HG03558 (cell line): ENCODE measurements around the gene C1QTNF8.

Experiments used
- ATAC-seq: cut with Tn5 transposase; IDR thresholded peaks from one replicate; pipeline ENCODE4 v1.9.1; 2021; ENCODE audit warnings: moderate number of reproducible peaks; ENCODE audit not compliant: unreplicated experiment; ENCODE audit errors: extremely low read depth

Gene C1QTNF8

DNA sequence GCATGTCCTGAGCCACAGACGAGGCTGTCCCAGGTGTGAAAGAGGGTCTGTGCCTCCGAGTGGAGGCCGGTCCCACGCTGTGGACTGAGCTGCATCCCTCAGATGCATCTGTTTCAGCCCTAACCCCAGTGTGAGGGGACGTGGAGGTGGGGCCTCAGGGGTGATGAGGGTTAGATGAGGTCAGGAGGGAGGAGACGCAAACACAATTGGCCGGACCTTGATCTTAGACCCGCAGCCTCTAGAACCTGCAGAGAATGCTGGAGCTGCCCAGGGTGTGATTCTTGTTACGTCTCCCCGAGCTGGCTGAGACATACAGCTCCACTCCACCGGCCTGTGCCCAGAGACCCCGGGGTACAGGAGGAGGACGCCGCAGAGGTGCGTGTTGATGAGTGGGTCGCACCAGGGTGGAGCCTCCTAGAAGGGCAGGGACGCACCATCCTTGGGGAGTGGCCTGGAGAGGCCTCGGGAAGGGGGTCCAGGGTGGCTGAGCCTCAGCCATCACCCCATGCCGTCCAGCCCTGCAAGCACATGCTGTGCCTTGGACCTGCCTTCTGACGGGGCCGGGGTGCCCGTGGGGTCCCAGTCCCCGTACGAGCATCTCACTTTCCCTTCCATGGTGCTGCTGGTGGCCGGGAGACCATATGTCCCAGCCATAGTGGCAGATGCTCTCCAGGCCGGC, 16.6 kb upstream of the C1QTNF8 start:
- no peak for ATAC-seq

- no peak for ATAC-seq
These were observed 13.6 kb upstream of the C1QTNF8 start for GRCh38 chr16:1109648-1110047.

GRCh38 chr16:1108299-1109252, 12.5 kb upstream of the C1QTNF8 start:
- no peak for ATAC-seq

DNA sequence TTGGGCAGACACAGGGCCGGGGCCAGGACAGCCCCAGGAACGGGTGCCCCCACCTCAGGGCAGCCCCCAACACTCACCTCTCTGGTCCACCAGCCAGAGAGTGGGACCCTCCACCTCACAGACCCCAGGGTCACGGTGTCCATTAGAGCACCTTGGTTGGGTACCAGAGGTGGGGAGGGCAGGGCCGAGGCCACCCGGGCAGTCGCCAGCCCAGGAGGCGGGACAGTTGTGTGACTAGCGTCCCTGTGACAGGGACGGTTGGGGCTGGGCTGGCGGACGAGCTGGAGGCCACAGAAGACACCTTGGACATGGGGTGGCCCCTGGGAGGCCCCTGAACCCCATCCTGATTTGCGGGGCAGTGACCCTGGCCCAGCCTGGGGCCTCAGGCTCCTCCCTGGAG, 11.7 kb upstream of the C1QTNF8 start:
- ATAC-seq = no peak

- ATAC-seq = no peak
These were observed 11.1 kb upstream of the C1QTNF8 start for GRCh38 chr16:1107141-1107540.

GRCh38 chr16:1106659-1107058, 10.6 kb upstream of the C1QTNF8 start:
- ATAC-seq = no peak

GRCh38 chr16:1105888-1106620, 10.0 kb upstream of the C1QTNF8 start:
- ATAC-seq = no peak

DNA sequence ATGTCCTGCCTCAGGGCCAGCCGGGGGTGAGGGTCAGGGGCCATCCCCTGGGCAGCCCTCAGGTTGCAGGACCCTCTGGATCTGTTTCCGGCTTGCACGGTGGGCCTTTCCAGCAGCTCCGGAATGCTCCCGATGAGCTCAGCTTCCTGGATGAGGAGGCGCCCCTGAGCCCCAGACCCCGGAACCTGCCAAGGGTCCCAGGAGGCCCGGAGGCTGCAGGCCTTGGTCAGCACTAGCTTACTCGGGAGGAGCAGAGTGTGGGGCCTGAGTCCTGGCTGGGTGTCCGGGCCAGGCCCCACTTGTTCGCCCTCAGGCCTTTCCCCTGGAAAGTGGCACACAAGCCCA, 7.6 kb upstream of the C1QTNF8 start:
- ATAC-seq = no peak

DNA sequence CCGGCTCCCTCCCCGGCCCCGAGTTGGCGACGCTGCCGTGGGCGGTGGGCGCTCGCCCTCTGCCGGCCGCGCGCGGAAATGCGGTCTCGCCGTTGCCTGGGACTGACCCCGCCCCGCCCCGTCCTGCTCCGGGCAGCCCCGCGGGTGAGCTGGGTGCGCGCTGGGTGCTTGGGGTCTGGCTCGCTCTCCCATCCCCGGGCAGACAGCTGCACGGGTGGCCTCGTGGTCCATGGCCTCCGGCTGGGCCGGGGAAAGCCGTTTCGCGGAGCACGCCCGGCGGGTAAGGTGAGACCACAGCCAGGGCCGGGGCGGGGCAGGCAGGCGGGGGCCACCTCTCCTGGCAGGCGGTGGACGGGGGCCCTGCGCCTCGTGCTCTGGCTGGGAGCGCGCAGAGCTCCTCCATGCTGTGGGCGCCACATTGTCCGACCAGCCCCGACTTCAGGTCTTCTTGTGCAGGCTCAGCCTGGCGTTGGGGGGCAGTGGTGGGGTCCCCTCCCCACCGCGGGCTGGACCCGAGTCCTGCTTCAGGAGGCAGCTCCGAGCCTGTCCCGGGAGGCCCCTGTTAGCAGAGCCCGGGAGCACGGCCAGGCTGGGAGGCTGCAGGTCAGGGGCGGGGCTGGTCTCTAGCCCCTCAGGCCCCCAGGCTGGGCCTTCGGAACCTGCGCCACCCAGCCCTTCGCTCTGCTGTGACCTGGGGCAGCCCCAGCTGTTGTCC, 7.0 kb upstream of the C1QTNF8 start:
- ATAC-seq = no peak

DNA sequence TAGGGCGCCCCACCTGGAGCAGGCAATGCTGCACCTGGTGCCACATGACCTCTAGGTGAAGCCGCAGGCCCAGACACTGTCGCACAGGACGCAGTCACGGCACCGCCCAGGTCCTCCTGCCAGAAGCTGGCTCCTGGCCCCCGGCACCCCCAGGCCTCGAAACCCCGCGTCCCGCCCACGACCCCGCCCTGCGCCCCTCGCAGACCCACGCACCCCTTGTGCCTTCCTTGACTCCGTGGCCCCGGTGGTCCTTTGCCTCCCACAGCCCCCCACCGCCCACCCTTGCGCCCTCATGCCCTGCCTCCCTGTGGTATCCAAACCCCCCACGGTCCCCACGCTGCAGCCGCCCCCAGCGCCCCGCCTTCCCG, 6.3 kb upstream of the C1QTNF8 start:
- no peak for ATAC-seq

GRCh38 chr16:1101573-1102332, 5.7 kb upstream of the C1QTNF8 start:
- ATAC-seq = no peak

DNA sequence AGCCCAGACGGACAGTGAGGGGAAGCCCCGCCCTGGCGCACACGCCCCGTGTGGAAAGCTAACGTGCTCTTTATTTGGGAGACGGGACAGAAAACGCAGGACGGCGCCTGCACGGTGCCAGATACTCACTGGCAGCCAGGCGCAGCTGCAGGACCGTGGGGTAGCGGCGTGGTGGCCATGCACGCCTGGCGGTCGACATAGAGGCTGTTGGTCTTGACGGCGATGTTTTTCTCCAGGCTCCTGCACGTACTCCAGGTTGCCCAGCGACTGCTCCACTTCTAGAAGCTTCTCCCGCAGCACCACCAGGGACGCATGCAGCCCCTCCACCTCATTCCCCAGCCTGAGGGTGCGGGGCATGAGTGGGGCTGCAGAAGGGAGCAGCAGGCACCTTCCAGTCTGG, 5.1 kb upstream of the C1QTNF8 start:
- ATAC-seq = no peak

- ATAC-seq = no peak
These were observed 4.2 kb upstream of the C1QTNF8 start for GRCh38 chr16:1100084-1100800.

DNA sequence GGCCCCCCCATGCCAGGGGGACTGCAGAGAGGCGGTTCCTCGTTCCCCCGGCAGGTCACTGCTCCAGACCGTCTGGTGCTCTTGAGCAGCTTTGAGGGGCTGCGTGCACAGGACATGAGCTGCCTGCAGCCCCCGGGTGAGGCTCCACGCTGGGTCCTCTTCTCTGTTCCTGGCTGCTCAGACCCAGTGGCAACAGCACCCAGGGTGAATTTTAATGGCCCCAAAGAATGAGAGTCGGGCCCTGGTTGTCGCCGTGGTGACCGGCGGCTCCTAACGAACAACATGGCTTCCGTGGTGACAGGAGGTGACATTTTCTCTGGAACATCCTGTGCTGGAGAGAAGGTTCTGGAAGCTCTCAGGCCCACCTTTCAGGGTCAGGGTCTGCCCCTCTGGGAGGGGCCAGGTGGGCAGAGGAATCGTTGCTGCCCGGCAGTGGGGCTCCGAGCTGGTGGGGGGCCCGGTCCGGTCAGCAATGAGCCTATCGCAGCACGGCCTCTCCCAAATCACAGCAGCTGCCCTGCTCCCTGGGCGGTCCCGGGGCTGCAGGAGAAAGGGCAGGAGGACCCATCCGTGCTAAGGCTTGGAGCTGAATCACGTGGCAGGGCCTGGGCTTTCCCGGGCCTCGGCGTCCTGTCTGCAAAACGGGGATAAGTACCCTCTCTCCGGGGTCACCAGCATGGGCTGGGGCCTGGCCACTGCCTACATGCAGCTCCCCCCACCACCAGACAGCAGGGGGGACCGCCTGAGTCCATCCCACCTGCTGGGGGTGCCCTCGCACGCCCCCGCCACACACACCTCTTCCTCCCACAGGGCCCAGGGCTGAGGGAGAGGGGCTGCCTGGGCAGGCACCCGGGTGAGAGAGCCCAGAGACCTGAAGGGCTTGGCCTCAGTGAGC, 3.4 kb upstream of the C1QTNF8 start:
- ATAC-seq = no peak

DNA sequence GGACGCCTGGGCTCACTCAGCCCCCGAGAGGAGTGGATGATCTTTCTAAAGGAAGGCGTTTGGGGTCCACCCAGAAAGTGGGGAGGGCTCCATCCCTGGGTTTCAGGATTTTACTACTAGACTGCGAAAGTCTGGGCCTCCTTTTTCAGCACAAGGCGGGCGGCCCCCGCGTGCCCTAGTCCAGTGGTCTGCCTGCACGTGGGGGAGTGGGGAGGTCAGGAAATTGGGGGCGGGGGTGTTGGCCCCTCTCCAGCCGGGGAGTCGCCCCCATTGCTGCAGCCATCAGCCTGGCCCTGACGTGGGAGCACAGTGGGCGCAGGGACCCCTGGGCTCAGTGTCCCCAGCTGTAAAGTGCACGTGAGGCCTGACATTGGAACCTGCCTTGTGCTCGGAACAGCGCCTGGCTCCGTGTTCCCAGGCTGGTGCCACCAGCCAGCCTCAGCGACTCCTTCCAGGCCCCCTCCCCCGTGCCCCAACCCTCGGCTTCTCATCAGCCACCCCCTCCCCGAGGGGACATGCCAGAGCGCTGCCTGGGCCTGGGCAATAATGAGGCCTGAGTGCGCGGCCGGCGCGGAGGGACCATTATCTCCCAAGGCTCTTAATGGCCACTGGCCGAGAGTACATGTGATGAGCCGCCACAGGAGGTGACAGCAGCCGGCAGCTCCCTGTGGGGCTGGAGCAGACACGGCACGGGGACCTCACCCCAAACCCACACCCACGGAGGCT, 2.4 kb upstream of the C1QTNF8 start:
- ATAC-seq = no peak

DNA sequence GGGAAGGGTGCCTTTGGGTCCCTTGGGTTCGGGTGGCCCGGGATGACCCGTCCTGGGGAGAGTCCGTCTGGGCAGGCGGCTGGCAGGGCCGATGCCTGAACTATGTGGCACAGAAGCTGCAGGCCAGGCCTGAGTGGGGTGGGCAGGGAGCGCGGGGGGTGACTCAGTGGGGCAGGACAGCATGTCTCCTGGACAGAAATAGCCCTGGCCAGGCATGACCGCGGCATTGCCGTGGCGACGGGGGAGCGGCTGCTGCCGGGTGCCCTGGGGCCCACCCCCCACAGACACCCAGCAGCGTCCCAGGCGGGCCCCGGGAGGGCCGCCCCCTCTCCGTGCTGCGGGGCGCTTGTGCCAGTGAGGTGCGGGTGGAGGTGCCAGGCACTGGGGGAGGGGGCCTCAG, 1.8 kb upstream of the C1QTNF8 start:
- ATAC-seq = no peak

DNA sequence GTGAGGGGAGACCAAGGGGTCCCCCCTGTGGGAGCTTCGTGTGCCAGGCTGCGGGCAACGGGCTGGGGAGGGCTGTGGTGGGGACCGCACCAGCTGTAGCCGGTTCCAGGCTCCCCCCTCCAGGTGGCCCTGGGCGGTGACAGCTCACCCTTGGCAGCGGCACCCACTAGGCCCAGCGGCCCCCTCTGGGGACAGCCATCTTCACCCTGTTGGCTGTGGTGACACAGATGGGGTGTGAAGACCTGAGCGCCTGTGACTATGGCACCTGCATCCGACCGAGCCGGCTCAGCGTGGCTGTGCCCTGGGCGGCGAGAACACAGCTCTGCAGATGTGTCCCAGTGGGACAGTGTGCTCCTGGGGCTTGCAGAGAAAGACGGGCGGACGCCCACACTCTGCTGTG, 1.1 kb upstream of the C1QTNF8 start:
- ATAC-seq = no peak
